ENCODE results near the gene SLC35E1.

Gene SLC35E1

DNA sequence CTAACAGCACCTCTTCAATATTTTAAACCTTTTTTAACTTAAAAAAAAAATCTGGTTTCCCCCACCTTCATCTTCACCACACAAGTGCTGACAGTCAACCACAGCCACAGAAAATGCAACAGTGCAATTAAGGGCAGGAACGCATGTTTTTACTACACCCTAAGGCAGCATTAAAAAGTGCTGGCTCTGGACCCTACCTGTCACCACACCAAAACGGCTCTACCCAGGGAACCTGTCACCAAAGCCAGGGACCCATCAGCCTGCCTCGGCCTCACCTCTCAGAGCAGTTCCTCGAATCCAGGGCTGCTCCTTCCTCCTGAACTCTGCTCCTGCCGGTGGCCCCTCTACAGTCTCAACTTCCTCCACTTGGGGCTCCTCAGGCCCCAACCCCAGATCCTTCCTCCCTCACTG lies 22.5 kb upstream of the SLC35E1 start:
- no peak for TF ChIP-seq CTCF (IDR thresholded peaks at IDR 0.05; ENCODE audit: poor library complexity, severe bottlenecking)
- no peaks in the 10 kb centered on the region for H3K36me3 ChIP-seq (ENCODE audit: low read depth)
- no peaks in the 10 kb centered on the region for H3K9me3 ChIP-seq (ENCODE audit: severe bottlenecking)
- ATAC-seq (ENCODE audit: low read depth) (no peak), DNase-seq (ENCODE audit: low spot score) (no peak)
- no peak overlapping the region for H3K4me3 ChIP-seq (ENCODE audit: severe bottlenecking)
- peaks cover 2% of the 10 kb centered on the region for H3K4me1 ChIP-seq (ENCODE audit: insufficient read depth, poor library complexity, severe bottlenecking)
- no peaks in the 10 kb centered on the region for H3K27me3 ChIP-seq (ENCODE audit: insufficient read depth, poor library complexity, severe bottlenecking)
- H3K27ac ChIP-seq (ENCODE audit: poor library complexity, severe bottlenecking), result no peak overlapping the region

DNA sequence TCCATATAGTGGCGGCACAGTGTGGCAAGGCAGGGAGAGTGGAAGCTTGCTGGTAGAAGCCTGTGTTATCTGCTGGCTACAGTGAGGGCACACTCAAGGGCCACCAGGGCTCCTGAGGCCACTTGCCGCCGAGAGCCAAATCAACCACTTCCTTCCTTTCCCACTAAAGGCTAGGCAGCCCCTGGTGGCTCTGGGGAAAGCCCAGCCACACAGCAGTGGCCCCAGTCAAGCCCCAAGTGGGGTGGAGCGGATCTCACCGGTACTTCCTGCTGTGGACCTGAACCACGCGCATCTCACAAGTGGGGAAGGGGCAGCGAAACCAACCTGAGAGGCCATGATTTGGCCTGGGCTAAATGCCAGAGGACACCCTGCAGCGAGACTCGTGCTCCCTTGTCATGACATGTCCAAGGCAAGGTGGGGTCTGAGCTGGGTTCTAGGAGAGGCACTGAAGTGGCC lies 21.9 kb upstream of the SLC35E1 start:
- peaks cover 2% of the 10 kb centered on the region for H3K4me1 ChIP-seq (ENCODE audit: insufficient read depth, poor library complexity, severe bottlenecking)
- no peak for ATAC-seq (ENCODE audit: low read depth)
- no peak for TF ChIP-seq CTCF (IDR thresholded peaks at IDR 0.05; ENCODE audit: poor library complexity, severe bottlenecking)
- H3K36me3 ChIP-seq (ENCODE audit: low read depth), result no peaks in the 10 kb centered on the region
- H3K4me3 ChIP-seq (ENCODE audit: severe bottlenecking), result no peak overlapping the region
- no peak for DNase-seq (ENCODE audit: low spot score)
- no peaks in the 10 kb centered on the region for H3K9me3 ChIP-seq (ENCODE audit: severe bottlenecking)
- no peak overlapping the region for H3K27ac ChIP-seq (ENCODE audit: poor library complexity, severe bottlenecking)
- no peaks in the 10 kb centered on the region for H3K27me3 ChIP-seq (ENCODE audit: insufficient read depth, poor library complexity, severe bottlenecking)

- peaks cover 7% of the 10 kb centered on the region for H3K4me1 ChIP-seq (ENCODE audit: insufficient read depth, poor library complexity, severe bottlenecking)
- no peak for TF ChIP-seq CTCF (IDR thresholded peaks at IDR 0.05; ENCODE audit: poor library complexity, severe bottlenecking)
- ATAC-seq (ENCODE audit: low read depth), result no peak
These were observed 21.0 kb upstream of the SLC35E1 start for GRCh38 chr19:16593181-16593580.

GRCh38 chr19:16591803-16592556 lies 19.8 kb upstream of the SLC35E1 start:
- Histone ChIP-seq H3K27ac (ENCODE audit: poor library complexity, severe bottlenecking) (no peak overlapping the region), H3K36me3 (ENCODE audit: low read depth) (no peaks in the 10 kb centered on the region), H3K27me3 (ENCODE audit: insufficient read depth, poor library complexity, severe bottlenecking) (no peaks in the 10 kb centered on the region), H3K9me3 (ENCODE audit: severe bottlenecking) (no peaks in the 10 kb centered on the region), H3K4me3 (ENCODE audit: severe bottlenecking) (no peak overlapping the region), H3K4me1 (ENCODE audit: insufficient read depth, poor library complexity, severe bottlenecking) (peaks cover 14% of the 10 kb centered on the region)
- ATAC-seq (ENCODE audit: low read depth) (peak; percentile 37; the same call in 1 of the 3 replicates), DNase-seq (ENCODE audit: low spot score) (no peak)
- TF ChIP-seq CTCF (IDR thresholded peaks at IDR 0.05; ENCODE audit: poor library complexity, severe bottlenecking), result no peak

More at GRCh38 chr19:16593181-16593580, 21.0 kb upstream of the SLC35E1 start:
- DNase-seq (ENCODE audit: low spot score), result no peak
- no peaks in the 10 kb centered on the region for H3K9me3 ChIP-seq (ENCODE audit: severe bottlenecking)
- H3K4me3 ChIP-seq (ENCODE audit: severe bottlenecking), result no peak overlapping the region
- no peak overlapping the region for H3K27ac ChIP-seq (ENCODE audit: poor library complexity, severe bottlenecking)
- H3K27me3 ChIP-seq (ENCODE audit: insufficient read depth, poor library complexity, severe bottlenecking), result no peaks in the 10 kb centered on the region
- no peaks in the 10 kb centered on the region for H3K36me3 ChIP-seq (ENCODE audit: low read depth)
